Ramos (cell line): ENCODE results near the gene ARL6IP1.

Experiments
- in situ Hi-C: fragments of 300-500 bp; cut with MboI; formaldehyde crosslinking; loops from one replicate; pipeline ENCODE4 v1.14.3; 2022; ENCODE audit warnings: low sequenced_read_pairs; ENCODE audit not compliant: unreplicated experiment

The ARL6IP1 gene

GRCh38 chr16:18801145-18801972 lies at the start of gene ARL6IP1:
Gene ARL6IP1, minus strand, starts transcription at chr16:18801549. Its CDS starts 83 bp downstream, at chr16:18801466.
- in situ Hi-C loops, result loop anchor here (10.0 kb wide), 1 partner anchor 163 kb away; no protein-coding TSS in a partner anchor

DNA sequence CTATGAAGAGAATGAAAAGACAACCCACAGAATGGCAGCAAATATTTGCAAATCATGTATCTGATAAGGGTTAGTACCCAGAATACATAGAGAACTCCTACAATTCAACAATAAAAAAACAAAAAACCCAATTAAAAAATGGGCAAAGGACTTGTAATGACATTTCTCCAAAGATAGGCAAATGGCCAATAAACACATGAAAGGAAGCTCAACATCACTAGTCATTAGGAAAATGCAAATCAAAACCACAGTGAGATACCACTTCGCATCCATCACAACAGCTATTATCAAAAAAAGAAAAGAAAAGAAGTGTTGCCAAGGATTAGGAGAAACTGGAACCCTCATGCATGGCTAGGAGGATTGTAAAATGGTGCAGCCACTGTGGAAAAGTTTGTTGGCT lies 45.1 kb upstream of the ARL6IP1 start:
- in situ Hi-C loops, result no loop called here

DNA sequence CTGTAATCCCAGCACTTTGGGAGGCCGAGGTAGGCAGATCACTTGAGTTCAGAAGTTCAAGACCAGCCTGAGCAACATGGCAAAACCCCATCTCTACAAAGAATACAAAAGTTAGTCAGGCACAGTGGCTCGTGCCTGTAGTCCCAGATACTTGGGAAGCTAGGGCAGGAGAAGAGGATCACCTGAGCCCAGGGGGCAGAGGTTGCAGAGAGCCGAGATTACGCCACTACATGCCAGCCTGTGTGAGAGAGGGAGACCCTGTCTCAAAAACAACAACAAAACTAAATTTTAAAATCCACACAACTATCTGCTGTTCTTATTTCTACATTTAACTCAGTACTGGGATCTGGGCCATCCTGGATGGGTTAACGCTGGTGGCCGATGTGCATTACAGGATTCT lies 41.2 kb upstream of the ARL6IP1 start:
- in situ Hi-C loops, result no loop called here

DNA sequence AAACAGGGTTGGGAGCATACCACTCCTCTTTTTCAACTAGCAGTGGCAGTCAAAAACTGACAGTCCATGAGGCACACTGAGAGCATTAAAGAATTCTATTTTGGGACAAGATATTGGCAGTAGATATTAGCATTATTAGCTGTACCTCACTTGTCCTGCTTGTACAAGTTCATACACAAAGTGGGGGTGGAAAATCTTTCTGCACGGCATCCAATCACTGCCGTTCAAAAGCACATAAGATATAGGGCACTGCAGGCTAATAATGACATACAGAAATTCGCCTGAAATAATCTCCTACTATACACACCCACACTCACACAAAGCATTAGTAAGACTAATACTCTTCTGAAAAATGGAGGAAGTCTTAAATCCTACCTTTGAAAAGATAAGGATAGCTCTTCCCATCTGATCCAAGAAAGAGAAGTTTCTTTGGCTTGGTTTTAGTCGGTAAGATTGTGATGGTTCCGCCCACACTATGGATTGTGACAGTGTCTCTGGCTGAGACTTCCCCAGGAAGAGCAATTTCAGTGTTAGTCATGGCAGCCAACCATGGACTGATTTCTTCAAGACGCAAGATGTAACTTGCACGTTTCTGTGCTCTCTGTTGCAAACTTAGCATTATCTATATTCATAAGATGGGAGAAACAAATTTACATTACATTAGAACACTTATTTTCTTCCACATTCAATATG lies 40.6 kb upstream of the ARL6IP1 start:
- in situ Hi-C loops, result no loop called here

DNA sequence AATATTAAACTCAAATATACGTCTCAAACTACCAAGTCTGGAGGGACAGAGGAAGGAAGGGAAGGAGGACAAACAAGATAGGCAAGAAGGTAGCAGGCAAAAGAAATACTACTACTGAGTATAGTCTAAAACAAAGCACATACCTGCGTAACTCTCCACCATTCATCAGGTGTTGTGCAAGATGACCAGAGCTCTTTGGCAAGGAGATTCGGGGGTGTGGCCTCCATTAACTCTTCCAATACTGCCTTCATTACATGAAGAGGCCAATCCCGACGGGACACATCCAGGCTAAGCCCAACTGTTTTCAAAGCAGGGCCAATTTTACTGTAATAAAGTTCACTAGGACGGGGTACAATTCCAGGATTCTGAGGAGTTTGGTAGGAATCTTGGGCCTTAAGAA lies 38.2 kb upstream of the ARL6IP1 start:
- in situ Hi-C loops, result no loop called here

- in situ Hi-C loops, result no loop called here
Observed at GRCh38 chr16:18836702-18837101, 35.4 kb upstream of the ARL6IP1 start.

DNA sequence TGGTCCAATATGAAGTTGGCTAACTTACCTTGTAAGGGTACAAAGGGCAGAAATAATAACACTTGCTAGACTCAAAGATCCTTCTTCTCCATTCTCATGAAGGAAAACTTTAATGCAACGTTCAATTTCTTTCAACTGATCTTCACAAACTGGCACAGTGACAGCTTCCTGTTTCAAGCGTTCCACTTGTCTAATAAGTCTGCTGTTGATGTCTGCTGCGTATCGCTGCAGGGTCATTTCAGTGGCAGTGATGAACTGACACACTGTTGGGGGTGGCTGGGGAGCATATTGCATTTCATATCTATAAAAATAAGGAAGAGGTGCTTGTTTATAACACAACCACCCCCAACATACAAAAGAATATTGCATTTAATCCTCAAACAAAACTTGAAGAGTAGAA lies 33.5 kb upstream of the ARL6IP1 start:
- in situ Hi-C loops, result no loop called here

- in situ Hi-C loops, result no loop called here
Observed at GRCh38 chr16:18833707-18834505, 32.6 kb upstream of the ARL6IP1 start.

DNA sequence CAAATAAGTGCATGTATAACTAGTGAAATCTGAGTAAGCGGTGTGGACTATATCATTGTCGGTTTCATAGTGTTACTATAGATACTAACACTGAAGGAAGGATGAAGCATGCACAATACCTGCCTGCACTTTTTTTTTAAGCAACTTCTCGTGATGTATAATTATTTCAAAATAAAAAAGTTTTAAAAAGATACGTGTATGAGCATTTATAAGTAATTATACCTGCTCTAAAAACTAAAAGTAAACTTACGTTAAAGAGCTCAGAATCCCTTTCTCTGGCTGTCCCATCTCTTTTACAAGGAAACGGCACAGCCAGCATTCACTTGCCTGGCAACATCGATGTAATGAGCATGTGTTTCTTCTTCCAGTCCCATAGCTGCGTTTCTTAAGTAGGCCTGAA lies 31.3 kb upstream of the ARL6IP1 start:
- in situ Hi-C loops, result no loop called here

GRCh38 chr16:18832006-18832405 lies 30.7 kb upstream of the ARL6IP1 start:
- in situ Hi-C loops, result no loop called here

DNA sequence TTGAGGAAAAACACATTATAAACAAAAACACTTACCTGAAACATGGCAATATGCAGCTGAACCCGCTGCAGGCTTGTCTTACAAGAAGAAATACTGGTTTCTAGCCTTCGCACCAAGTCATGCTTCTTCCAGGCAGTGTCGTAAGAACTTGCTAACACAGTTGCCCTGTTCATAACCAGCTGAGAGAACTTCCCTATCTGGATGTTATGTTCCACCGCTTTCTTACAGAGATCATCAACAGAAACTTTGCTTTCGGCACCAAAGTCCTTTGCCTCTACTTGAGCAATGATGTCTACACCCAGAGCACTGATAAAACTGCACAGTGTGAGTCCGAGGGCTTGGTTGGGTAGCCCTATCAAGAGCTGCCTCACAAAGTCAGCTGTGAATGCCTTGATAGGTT lies 27.9 kb upstream of the ARL6IP1 start:
- in situ Hi-C loops, result no loop called here

DNA sequence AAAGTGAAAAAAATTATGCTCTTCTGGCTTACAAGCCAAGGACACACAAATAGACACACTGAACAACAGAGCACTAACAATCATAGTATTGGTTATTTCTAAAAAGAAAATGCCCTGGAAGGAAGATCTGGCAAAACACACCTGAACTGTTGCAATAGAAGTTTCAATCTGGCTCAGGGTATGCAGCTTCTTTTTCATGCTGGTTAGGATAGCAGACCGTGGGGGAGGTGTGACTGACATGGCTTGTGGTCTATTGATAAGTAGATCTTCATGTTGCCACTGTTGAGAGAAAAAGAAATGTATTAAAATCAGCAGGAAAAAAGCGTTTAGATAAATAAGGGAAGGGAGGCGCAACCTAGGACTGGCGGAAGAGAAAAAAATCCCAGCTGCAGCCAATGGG lies 26.5 kb upstream of the ARL6IP1 start:
- in situ Hi-C loops, result no loop called here

GRCh38 chr16:18816286-18816685 lies 14.9 kb upstream of the ARL6IP1 start:
- in situ Hi-C loops, result no loop called here

GRCh38 chr16:18811925-18812324 lies 10.6 kb upstream of the ARL6IP1 start:
- in situ Hi-C loops, result no loop called here

- in situ Hi-C loops, result loop anchor here (10.0 kb wide), 1 partner anchor 156 kb away; no protein-coding TSS in a partner anchor
Observed at GRCh38 chr16:18809165-18809564, 7.8 kb upstream of the ARL6IP1 start.

DNA sequence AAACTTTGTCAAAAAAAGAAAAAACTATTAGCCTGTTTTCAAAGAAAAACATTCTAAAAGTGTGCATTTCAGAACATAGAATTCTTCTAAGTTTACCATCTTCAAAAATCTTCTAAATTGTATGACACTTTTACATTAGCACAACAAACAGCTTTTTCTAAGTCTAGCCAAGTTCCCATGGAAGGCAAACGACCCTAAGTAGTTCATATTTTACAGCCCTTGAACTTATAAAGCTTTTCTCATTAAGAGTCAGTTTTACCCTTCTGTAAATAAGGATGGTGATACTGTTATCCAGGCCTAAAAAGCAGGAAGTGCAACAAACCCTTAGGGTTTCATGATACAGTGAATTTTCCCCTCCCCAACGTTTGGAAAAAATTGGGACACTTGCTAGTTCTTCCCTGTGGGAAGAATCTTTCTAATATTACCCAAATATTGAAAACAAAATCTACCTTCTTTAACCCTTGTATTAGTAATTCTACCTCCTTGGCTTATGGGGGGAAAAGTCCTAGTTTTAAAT lies 4.0 kb upstream of the ARL6IP1 start:
- in situ Hi-C loops, result loop anchor here (10.0 kb wide), 1 partner anchor 159 kb away; no protein-coding TSS in a partner anchor

DNA sequence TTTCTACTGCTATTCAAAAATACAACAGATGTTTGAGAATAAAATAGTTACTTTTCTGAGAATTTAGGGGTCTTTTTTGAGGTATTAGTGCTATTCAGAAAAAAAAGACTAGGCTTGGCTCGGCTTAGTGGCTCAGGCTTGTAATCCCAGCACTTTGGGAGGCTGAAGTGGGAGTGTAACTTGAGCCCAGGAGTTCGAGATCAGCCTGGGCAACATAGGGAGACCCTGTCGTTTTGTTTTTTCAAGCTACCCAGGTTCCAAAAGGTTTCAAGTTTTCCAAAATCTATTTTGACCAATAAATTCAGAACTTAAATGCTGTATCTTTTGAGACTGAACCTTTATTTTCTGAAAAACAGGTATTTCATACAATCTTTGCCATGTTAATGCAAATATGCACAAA lies 3.2 kb upstream of the ARL6IP1 start:
- in situ Hi-C loops, result loop anchor here (10.0 kb wide), 1 partner anchor 160 kb away; no protein-coding TSS in a partner anchor

DNA sequence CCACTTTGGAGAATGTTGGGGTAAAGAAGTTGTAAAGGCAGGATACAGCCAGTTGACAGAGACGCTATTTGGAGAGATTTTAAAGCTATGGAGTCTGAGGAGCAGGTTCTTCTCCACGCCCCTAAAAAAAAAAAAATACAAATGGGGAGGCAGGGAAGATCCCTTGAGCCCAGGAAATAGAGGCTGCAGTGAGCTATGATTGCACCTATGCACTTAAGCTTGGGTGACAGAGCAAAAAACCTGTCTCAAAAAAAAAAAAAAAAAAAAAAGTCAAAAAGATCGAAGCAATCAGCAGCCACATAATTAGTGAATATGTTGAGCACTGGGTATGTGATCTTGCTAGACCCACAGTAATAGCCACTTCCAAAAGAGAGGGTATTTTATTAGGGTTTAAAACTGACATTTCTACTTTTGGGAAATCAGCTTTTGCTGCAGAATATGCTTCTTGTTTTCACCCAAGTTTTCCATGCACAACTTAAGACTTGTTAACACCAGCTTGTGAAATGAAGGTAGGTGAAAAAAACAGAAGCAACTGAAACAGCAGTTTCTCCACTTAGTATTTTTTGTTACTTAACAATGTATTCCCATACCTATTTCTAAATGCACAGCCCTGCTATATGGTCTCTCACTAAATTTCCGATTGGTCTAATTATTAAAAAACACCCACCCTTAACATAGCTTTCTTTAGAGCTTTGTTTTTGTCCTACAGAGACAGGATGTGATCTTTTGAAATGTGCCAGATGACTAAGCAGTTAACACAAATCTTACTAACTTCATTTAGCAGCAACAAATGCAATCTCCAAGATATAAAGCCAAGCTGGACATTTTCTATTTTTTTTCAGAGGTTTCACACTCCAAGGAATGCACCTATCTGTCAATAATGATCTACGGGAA lies 2.5 kb upstream of the ARL6IP1 start:
- in situ Hi-C loops, result loop anchor here (10.0 kb wide), 1 partner anchor 161 kb away; no protein-coding TSS in a partner anchor

DNA sequence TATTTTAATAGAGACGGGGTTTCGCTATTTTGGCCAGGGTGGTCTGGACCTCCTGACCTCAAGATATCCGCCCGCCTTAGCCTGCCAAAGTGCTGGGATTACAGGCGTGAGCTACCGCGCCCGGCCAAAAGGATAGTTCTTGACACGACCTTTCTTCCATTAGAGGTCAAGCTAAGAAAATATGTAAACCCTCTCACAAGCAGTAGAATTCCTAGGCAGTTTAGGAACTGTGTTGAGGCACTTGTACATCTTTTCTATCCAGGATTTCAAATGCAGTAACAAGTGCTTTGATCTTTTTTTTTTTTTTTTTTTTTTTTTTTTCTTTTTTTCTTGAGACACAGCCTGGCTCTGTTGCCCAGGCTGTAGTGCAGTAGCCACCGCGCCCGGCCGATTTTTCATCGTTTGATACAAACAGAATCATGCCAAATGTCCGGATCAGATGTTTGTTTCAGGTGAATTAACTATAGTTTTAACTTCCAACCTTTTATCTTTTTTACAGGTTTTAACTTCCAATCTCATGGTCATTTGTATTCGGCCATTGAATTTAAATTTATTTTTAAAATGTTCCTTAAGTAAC lies 1.5 kb upstream of the ARL6IP1 start:
- in situ Hi-C loops, result loop anchor here (10.0 kb wide), 1 partner anchor 162 kb away; no protein-coding TSS in a partner anchor
